HG03469 (cell line): ENCODE measurements around the gene SENP3.

ENCODE experiments used
- ATAC-seq: cut with Tn5 transposase; IDR thresholded peaks from one replicate; pipeline ENCODE4 v1.9.1; 2021; ENCODE audit warnings: mild to moderate bottlenecking, moderate library complexity, moderate number of reproducible peaks; ENCODE audit not compliant: unreplicated experiment

SENP3 gene

DNA sequence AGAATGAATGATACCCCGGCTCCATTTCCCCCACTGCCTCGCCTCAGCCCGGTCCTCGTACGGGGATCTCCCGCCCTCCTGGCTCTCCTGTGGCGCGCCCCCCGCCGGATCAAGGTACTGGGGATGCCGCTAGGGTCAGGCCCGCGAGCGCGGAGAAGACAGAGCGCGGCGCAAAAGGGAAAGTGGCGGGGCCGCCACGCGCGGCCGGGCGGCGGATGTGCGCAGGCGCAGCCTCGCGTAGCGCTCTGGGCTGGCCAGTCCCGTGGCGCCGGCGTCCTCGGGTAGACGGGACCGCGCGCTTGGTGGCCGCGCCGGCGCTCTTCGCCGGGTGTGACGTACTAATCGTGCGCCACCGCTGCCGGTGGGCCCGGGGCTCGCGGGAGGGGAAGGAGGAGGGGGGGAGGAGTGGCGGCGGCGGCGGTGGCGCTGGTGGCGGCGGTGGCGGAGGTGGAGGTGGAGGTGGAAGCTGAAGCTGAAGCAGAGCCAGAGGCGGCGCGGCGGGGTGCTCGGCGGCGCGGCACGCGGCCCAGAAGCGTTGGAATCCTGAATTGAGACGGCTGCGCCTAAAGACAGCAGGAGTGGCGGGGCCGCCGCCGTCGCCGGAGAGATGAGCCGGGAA, at the start of gene SENP3:
TSS of gene SENP3 (plus strand) at position 331 of the 619 bp plus-strand sequence. CDS start 1,158 bp downstream, outside the sequence.
- peak; percentile 36 for ATAC-seq

DNA sequence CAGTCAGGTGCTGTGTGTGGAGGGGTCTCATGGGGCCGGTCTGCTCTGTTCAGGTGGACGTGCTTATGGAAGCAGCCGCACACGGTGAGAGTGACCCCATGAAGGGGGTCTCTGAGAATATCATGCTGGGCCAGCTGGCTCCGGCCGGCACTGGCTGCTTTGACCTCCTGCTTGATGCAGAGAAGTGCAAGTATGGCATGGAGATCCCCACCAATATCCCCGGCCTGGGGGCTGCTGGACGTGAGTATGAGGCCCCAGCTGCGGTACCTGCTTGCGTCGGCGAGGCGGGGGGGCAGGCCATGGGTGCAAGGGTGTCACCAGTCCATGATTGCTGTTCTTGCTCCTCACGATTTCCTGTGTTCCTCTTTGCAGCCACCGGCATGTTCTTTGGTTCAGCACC, 49.6 kb upstream of the SENP3 start:
- ATAC-seq: no peak

DNA sequence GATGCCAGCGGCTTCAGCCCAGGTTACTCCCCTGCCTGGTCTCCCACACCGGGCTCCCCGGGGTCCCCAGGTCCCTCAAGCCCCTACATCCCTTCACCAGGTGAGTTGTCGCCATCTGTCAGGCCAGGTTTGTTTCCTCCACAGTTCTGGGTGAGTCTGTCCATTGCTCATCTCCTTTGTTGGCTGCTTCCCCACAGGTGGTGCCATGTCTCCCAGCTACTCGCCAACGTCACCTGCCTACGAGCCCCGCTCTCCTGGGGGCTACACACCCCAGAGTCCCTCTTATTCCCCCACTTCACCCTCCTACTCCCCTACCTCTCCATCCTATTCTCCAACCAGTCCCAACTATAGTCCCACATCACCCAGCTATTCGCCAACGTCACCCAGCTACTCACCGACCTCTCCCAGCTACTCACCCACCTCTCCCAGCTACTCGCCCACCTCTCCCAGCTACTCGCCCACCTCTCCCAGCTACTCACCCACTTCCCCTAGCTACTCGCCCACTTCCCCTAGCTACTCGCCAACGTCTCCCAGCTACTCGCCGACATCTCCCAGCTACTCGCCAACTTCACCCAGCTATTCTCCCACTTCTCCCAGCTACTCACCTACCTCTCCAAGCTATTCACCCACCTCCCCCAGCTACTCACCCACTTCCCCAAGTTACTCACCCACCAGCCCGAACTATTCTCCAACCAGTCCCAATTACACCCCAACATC, 48.7 kb upstream of the SENP3 start:
- no peak for ATAC-seq

- no peak for ATAC-seq
Measured at GRCh38 chr17:7513850-7514419, 47.8 kb upstream of the SENP3 start.

DNA sequence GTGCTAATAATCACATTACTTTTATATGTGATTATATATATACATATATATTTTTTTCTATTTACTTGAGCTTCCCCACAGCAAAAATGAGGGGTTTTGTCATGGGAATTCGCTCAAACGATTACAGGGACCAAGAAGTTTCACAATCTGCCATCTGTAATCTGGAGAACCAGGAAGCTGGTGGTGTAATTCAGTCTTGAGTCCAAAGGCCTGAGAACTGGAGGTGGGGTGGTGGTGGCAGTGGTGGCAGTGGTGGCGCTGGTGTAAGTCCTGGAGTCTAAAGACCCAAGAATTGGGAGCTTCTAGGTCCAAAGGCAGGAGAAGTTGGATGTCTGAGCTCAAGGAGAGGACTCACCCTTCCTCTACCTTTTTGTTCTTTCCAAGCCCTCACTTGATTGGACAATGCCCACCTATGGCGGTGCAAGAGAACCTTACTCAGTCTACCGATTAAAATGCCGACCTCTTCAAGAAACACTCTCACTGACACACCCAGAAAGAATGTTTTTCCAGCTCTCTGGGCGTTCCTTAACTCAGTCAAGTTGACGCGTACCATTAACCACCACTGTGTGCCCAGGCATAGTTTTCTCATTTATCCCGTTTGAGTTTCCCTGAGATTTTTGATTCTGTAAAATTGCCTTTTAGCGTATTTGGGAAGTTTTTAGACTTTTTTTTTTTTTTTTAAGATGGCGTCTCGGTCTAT, 45.7 kb upstream of the SENP3 start:
- no peak for ATAC-seq

- no peak for ATAC-seq
Measured at GRCh38 chr17:7523033-7523432, 38.7 kb upstream of the SENP3 start.

GRCh38 chr17:7528842-7529241, 32.9 kb upstream of the SENP3 start:
- no peak for ATAC-seq

- ATAC-seq: no peak
Measured at GRCh38 chr17:7530023-7530900, 31.5 kb upstream of the SENP3 start.

DNA sequence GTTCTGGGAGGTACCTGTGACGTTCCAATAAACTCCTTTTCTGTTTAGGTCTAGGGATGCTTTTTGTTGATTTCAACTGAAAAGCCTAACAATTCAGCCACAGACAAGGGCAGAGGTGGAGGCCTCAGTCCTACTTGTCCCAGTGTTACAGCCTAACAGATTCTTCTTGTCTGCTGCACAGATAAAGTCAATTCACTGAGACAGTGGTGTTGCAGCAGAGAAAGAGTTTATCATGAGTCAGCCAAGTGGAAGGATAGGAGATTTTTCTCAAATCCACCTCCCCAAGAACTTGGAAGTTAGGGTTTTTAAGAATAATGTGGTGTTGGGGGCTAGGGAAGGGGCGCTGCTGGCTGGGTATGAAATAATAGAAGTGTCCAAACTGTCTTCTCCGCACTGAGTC, 23.7 kb upstream of the SENP3 start:
- ATAC-seq: no peak

- no peak for ATAC-seq
Measured at GRCh38 chr17:7538891-7539545, 22.7 kb upstream of the SENP3 start.

DNA sequence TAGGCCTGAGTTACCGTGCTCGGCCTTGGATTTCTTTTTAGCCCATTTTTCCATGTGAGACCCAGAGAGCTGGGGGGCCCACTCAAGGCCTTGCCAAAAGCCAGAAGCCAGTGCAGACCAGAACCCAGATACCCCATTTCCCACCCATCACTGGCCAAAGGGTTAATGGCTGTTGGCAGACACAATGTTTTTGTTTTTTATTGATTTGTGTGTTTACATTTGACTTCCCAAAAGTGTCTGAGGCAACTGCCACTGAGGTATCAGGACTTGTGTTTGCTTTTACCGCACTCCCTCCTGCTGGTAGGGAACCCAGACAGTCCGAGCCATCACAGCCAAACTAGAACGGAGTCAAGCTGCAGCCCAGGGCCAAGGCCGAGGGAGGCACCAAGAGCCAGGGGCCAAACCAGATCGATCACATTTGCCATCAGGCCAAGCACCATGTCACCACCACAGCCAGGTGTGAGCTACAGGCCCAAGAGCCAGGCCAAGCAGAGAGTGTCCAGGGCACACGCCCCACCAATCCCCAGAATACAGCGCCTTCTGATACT, 20.6 kb upstream of the SENP3 start:
- no peak for ATAC-seq

DNA sequence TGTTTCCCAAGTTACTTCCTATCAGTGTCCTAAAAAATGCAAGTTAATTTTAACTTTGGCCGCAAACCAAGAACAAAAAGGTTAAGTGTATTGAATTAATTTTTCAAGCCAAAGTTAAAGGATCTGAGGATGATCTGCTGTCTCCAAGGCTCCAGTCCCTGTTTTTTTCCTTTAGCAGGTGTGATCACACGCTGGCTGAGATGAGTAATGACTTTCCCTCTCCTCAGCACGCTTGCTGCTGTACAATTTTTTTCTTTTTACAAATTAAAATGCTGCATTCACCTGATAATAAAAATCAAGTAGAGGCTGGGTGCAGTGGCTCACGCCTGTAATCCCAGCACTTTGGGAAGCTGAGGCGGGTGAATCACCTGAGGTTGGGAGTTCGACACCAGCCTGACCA, 16.8 kb upstream of the SENP3 start:
- no peak for ATAC-seq

- no peak for ATAC-seq
Measured at GRCh38 chr17:7548585-7549400, 12.9 kb upstream of the SENP3 start, which contains the start of gene TNFSF12. Gene TNFSF12, plus strand, starts transcription at chr17:7549058. Its CDS starts 96 bp downstream, at chr17:7549154.

- no peak for ATAC-seq
Measured at GRCh38 chr17:7549401-7550055, 12.2 kb upstream of the SENP3 start.

DNA sequence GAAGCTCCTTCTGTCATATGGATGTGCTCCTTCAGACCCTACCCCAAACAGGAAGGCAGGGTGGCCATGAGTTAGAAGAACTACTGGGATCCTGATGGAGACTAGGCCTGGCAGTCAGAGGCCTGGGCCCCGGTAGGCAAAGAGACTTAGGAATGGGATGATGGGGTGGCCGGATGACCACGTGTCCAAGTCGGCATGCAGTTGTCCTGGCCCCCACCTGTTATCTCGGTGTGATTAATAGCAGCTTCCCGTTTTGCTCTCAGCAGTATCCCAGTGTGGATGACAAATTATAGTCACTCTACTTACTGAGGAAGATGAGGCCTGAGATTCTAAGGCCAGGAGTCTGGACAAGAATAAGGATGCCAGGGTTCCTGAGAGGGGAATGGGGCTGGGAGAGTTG, 11.4 kb upstream of the SENP3 start:
- ATAC-seq: no peak

DNA sequence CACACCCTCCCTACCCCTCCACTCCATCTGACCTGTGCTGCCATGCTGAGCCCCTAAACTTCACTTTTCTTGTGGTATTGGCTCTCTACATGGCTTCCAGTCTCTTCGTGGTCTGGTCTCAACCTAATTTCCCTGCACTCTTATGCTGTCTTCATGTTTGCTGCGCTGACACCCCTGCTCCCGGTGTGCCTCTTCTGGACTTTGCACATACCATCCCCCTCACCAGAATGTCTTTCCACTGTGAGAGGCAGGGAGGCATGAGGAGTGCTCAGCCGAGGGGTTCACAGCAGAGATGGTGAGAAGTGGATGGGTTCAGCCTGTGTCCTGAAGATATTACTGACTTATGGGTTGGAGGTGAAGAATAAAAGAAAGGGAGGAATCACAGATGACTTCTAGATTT, 10.3 kb upstream of the SENP3 start:
- no peak for ATAC-seq

DNA sequence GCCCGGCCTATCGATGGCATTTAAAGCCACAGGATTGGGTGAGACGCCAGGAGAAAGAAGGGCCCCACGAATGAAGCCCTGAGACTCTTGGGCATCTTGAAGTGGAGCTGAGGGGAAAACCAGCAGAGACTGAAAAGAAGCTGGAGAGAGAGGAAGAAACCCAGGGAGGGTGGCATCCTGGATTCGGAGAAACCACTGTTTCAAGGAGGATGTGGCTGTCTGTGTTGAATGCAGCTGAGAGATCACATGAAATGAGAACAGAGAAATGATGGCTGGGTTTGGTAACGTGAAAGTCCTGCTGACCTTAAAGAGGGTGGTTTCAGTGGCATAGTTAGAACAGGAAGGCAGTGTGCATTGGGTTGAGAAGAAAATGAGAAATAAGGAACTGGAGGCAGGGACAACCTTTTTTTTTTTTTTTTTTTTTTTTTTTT, 9.1 kb upstream of the SENP3 start:
- no peak for ATAC-seq

- ATAC-seq: no peak
Measured at GRCh38 chr17:7553356-7553755, 8.4 kb upstream of the SENP3 start.
